ENCODE measurements around the gene USF3. TPM values are rescaled to one million over a fixed set of nuclear protein-coding genes. Genes with fewer than 3 reads are reported as not detected.
A peak's percentile ranks its signal among the peaks of the same experiment; 100 is the strongest.

Gene USF3
- total and polyA plus RNA-seq, 2 of the 13 experiments (the other 11 are each of a cell fraction or from before 2014, with no cell fraction given): 6.3 to 15.2 TPM

DNA sequence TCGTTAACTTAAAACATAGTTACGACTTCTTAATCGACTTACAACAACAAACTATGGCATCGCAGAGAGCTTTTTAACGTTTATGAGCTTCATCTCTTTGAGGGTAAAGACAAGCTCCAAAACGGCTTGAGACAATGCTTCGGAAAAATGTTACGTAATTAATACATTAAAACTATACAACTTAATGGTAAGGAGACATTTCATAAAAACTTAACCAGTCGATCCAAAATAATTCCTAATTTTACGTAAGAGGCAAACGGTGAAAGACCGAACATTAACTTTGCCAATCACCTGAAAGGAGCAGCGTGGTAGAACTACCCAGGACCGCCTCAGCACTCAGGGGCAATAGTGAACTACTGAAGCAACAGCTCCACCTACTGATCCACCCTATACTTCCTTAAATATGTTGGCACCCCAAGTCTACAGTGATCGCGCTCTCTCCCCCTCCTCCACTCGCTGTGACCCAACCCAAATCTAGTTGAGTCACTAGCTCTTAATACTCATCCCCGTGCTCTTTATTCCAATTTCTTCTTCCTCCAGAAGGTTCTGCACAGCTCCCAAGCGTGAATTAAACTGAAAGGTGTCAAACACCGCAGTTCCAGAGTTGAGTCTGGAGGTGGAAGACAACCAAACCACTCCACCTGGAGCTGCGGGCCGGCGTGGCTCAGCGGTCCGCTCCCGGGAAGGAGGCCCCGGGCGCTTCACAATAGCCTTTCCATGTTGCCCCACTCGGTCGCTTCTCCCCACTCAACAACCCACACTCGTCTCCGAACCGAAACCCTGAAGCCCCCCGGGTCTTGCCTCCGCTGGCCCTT is 48.7 kb upstream of the USF3 start (continued):
- TF ChIP-seq, protein P1, sequence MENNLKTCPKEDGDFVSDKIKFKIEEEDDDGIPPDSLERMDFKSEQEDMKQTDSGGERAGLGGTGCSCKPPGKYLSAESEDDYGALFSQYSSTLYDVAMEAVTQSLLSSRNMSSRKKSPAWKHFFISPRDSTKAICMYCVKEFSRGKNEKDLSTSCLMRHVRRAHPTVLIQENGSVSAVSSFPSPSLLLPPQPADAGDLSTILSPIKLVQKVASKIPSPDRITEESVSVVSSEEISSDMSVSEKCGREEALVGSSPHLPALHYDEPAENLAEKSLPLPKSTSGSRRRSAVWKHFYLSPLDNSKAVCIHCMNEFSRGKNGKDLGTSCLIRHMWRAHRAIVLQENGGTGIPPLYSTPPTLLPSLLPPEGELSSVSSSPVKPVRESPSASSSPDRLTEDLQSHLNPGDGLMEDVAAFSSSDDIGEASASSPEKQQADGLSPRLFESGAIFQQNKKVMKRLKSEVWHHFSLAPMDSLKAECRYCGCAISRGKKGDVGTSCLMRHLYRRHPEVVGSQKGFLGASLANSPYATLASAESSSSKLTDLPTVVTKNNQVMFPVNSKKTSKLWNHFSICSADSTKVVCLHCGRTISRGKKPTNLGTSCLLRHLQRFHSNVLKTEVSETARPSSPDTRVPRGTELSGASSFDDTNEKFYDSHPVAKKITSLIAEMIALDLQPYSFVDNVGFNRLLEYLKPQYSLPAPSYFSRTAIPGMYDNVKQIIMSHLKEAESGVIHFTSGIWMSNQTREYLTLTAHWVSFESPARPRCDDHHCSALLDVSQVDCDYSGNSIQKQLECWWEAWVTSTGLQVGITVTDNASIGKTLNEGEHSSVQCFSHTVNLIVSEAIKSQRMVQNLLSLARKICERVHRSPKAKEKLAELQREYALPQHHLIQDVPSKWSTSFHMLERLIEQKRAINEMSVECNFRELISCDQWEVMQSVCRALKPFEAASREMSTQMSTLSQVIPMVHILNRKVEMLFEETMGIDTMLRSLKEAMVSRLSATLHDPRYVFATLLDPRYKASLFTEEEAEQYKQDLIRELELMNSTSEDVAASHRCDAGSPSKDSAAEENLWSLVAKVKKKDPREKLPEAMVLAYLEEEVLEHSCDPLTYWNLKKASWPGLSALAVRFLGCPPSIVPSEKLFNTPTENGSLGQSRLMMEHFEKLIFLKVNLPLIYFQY (CRISPR knock-in tag; IDR thresholded peaks at IDR 0.05; ENCODE audit: borderline replicate concordance): 0 out of 2 replicates have a peak, but pooled peaks have one; percentile 42
- TF ChIP-seq CBX5 (CRISPR knock-in tag; IDR thresholded peaks at IDR 0.05; ENCODE audit: borderline replicate concordance): no peak
- no peak for TF ChIP-seq SMARCC2 (IDR thresholded peaks at IDR 0.05)
- TF ChIP-seq, protein P2, sequence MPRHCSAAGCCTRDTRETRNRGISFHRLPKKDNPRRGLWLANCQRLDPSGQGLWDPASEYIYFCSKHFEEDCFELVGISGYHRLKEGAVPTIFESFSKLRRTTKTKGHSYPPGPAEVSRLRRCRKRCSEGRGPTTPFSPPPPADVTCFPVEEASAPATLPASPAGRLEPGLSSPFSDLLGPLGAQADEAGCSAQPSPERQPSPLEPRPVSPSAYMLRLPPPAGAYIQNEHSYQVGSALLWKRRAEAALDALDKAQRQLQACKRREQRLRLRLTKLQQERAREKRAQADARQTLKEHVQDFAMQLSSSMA (CRISPR knock-in tag; IDR thresholded peaks at IDR 0.05): no peak
- no peak for TF ChIP-seq IKZF1 (IDR thresholded peaks at IDR 0.05)
- no peak for TF ChIP-seq KAT7 (CRISPR knock-in tag; IDR thresholded peaks at IDR 0.05; ENCODE audit: borderline replicate concordance)
- TF ChIP-seq ZNF737 (CRISPR knock-in tag; IDR thresholded peaks at IDR 0.05; ENCODE audit: borderline replicate concordance): no peak
- peak; percentile 37; the same call in 1 of the 2 replicates for TF ChIP-seq FOXA3 (CRISPR knock-in tag; IDR thresholded peaks at IDR 0.05)
- TF ChIP-seq MTF2 (CRISPR knock-in tag; IDR thresholded peaks at IDR 0.05; ENCODE audit: borderline replicate concordance): no peak
- no peak for TF ChIP-seq MAFF (IDR thresholded peaks at IDR 0.05; ENCODE audit: low read depth, low read length)
- no peak for TF ChIP-seq HMG20A (CRISPR knock-in tag; IDR thresholded peaks at IDR 0.05; ENCODE audit: borderline replicate concordance)
- no peak for TF ChIP-seq SAFB2 (CRISPR knock-in tag; IDR thresholded peaks at IDR 0.05; ENCODE audit: borderline replicate concordance, low read depth)
- TF ChIP-seq, protein P3, sequence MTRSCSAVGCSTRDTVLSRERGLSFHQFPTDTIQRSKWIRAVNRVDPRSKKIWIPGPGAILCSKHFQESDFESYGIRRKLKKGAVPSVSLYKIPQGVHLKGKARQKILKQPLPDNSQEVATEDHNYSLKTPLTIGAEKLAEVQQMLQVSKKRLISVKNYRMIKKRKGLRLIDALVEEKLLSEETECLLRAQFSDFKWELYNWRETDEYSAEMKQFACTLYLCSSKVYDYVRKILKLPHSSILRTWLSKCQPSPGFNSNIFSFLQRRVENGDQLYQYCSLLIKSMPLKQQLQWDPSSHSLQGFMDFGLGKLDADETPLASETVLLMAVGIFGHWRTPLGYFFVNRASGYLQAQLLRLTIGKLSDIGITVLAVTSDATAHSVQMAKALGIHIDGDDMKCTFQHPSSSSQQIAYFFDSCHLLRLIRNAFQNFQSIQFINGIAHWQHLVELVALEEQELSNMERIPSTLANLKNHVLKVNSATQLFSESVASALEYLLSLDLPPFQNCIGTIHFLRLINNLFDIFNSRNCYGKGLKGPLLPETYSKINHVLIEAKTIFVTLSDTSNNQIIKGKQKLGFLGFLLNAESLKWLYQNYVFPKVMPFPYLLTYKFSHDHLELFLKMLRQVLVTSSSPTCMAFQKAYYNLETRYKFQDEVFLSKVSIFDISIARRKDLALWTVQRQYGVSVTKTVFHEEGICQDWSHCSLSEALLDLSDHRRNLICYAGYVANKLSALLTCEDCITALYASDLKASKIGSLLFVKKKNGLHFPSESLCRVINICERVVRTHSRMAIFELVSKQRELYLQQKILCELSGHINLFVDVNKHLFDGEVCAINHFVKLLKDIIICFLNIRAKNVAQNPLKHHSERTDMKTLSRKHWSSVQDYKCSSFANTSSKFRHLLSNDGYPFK (CRISPR knock-in tag; IDR thresholded peaks at IDR 0.05; ENCODE audit: borderline replicate concordance): 0 out of 2 replicates have a peak, but pooled peaks have one; percentile 46
- TF ChIP-seq ZNF292 (CRISPR knock-in tag; IDR thresholded peaks at IDR 0.05; ENCODE audit: borderline replicate concordance, low read depth): 0 out of 2 replicates have a peak, but pooled peaks have one; percentile 12
- TF ChIP-seq PHF21A (CRISPR knock-in tag; IDR thresholded peaks at IDR 0.05): no peak
- no peak for TF ChIP-seq SNRNP70 (IDR thresholded peaks at IDR 0.05; ENCODE audit: low read depth, low read length)
- TF ChIP-seq ZNF264 (CRISPR knock-in tag; IDR thresholded peaks at IDR 0.05): 0 out of 2 replicates have a peak, but pooled peaks have one; percentile 36
- TF ChIP-seq DR1 (CRISPR knock-in tag; IDR thresholded peaks at IDR 0.05): no peak
- no peak for TF ChIP-seq NRL (CRISPR knock-in tag; IDR thresholded peaks at IDR 0.05; ENCODE audit: borderline replicate concordance)
- TF ChIP-seq THAP11 (CRISPR knock-in tag; IDR thresholded peaks at IDR 0.05): 0 out of 2 replicates have a peak, but pooled peaks have one; percentile 27
- TF ChIP-seq ZNF274 (CRISPR knock-in tag; IDR thresholded peaks at IDR 0.05): no peak
- no peak for TF ChIP-seq ZNF143 (CRISPR knock-in tag; IDR thresholded peaks at IDR 0.05)
